ENCODE data around the gene LSM12. TPM values are rescaled to one million over a fixed set of nuclear protein-coding genes. Genes with fewer than 3 reads are reported as not detected.

LSM12 gene
- total RNA-seq: 10 to 100 TPM; 31.4 to 74.8 (median 47.5) TPM

GRCh38 chr17:44066204-44066930 lies at the start of gene LSM12:
LSM12 (minus strand) TSS chr17:44066671; CDS start chr17:44066587, 84 bp downstream.
- 0 to 5% (median 0%) methylated on average over 1 to 23 of the region's 65 CpGs; no CpG with 5 or more reads in 5 of the 10 experiments for WGBS, 10 experiments
- H3K4me1 ChIP-seq (replicated peaks in 1 of 2): peaks cover 14 to 19% of the 10 kb centered on the region in 2 donors
- peak within 1 kb of the TSS; percentile 99 to 100 for H3K27ac ChIP-seq
- H3K4me3 ChIP-seq: peak within 1 kb of the TSS; percentile 87 to 100 (median 98)
- peak; percentile 56 to 72 (median 60) for ATAC-seq (replicated peaks in 6 of 8)
- in situ Hi-C loops (cut with MboI; ENCODE audit: low pct_unique_long_range_greater_than_20kb in 2 of 9, low sequenced_read_pairs in 9 of 9, unreplicated experiment in 9 of 9): no loop called here

- Histone ChIP-seq H3K4me1 (replicated peaks in 1 of 2) (peaks cover 19 to 23% of the 10 kb centered on the region in 2 donors), H3K4me3 (no peak overlapping the region), H3K27ac (no peak overlapping the region)
- ATAC-seq (replicated peaks in 6 of 8): peak in 1 of 8 experiments; percentile 5
- 40 to 76% (median 47%) methylated on average over 1 to 5 of the region's 11 CpGs; no CpG with 5 or more reads in 5 of the 10 experiments for WGBS, 10 experiments
- in situ Hi-C loops (cut with MboI; ENCODE audit: low pct_unique_long_range_greater_than_20kb in 2 of 9, low sequenced_read_pairs in 9 of 9, unreplicated experiment in 9 of 9): no loop called here
Observed at GRCh38 chr17:44115585-44116415, 49.3 kb upstream of the LSM12 start.

- Histone ChIP-seq H3K27ac (no peak overlapping the region), H3K4me3 (no peak overlapping the region), H3K4me1 (replicated peaks in 1 of 2) (peaks cover 23 to 34% of the 10 kb centered on the region in 2 donors)
- WGBS, 10 experiments: 29 to 70% (median 62%) methylated on average over 1 to 3 of the region's 9 CpGs; no CpG with 5 or more reads in 4 of the 10 experiments
- in situ Hi-C loops (cut with MboI; ENCODE audit: low pct_unique_long_range_greater_than_20kb in 2 of 9, low sequenced_read_pairs in 9 of 9, unreplicated experiment in 9 of 9): no loop called here
- ATAC-seq (replicated peaks in 6 of 8): no peak
Observed at GRCh38 chr17:44113868-44114840, 47.7 kb upstream of the LSM12 start.

- no peak overlapping the region for H3K27ac ChIP-seq
- ATAC-seq (replicated peaks in 6 of 8): no peak
- H3K4me1 ChIP-seq (replicated peaks in 1 of 2): peaks cover 29 to 34% of the 10 kb centered on the region in 2 donors
- in situ Hi-C loops (cut with MboI; ENCODE audit: low pct_unique_long_range_greater_than_20kb in 2 of 9, low sequenced_read_pairs in 9 of 9, unreplicated experiment in 9 of 9): no loop called here
- H3K4me3 ChIP-seq: no peak overlapping the region
- 100% methylated on average over 1 of the region's 1 CpG; no CpG with 5 or more reads in 9 of the 10 experiments for WGBS, 10 experiments
Observed at GRCh38 chr17:44113382-44113781, 46.9 kb upstream of the LSM12 start.

GRCh38 chr17:44112284-44113280 lies 46.1 kb upstream of the LSM12 start:
- Histone ChIP-seq H3K4me1 (replicated peaks in 1 of 2) (peaks cover 29 to 34% of the 10 kb centered on the region in 2 donors), H3K27ac (no peak overlapping the region), H3K4me3 (no peak overlapping the region)
- ATAC-seq (replicated peaks in 6 of 8): peak in 2 of 8 experiments; percentile 38 to 43
- 60 to 100% (median 67%) methylated on average over 1 to 2 of the region's 4 CpGs; no CpG with 5 or more reads in 6 of the 10 experiments for WGBS, 10 experiments
- in situ Hi-C loops (cut with MboI; ENCODE audit: low pct_unique_long_range_greater_than_20kb in 2 of 9, low sequenced_read_pairs in 9 of 9, unreplicated experiment in 9 of 9): no loop called here

- Histone ChIP-seq H3K4me1 (replicated peaks in 1 of 2) (peaks cover 29 to 34% of the 10 kb centered on the region in 2 donors), H3K4me3 (no peak overlapping the region), H3K27ac (no peak overlapping the region)
- 85 to 100% (median 100%) methylated on average over 1 to 3 of the region's 3 CpGs; no CpG with 5 or more reads in 5 of the 10 experiments for WGBS, 10 experiments
- ATAC-seq (replicated peaks in 6 of 8): no peak
- in situ Hi-C loops (cut with MboI; ENCODE audit: low pct_unique_long_range_greater_than_20kb in 2 of 9, low sequenced_read_pairs in 9 of 9, unreplicated experiment in 9 of 9): no loop called here
Observed at GRCh38 chr17:44111777-44112176, 45.3 kb upstream of the LSM12 start.

GRCh38 chr17:44110823-44111633 lies 44.6 kb upstream of the LSM12 start:
- Histone ChIP-seq H3K4me1 (replicated peaks in 1 of 2) (peaks cover 29 to 34% of the 10 kb centered on the region in 2 donors), H3K27ac (peak overlapping the region; percentile 26 to 31), H3K4me3 (peak overlapping the region in 3 of 5 donors; percentile 3 to 13 (median 13))
- in situ Hi-C loops (cut with MboI; ENCODE audit: low pct_unique_long_range_greater_than_20kb in 2 of 9, low sequenced_read_pairs in 9 of 9, unreplicated experiment in 9 of 9): no loop called here
- ATAC-seq (replicated peaks in 6 of 8): peak; percentile 87 to 97 (median 90)
- 0 to 20% (median 5%) methylated on average over 1 to 4 of the region's 28 CpGs; no CpG with 5 or more reads in 7 of the 10 experiments for WGBS, 10 experiments

- H3K27ac ChIP-seq: no peak overlapping the region
- WGBS, 10 experiments: 85 to 100% (median 88%) methylated on average over 1 to 6 of the region's 10 CpGs; no CpG with 5 or more reads in 6 of the 10 experiments
- H3K4me3 ChIP-seq: no peak overlapping the region
- in situ Hi-C loops (cut with MboI; ENCODE audit: low pct_unique_long_range_greater_than_20kb in 2 of 9, low sequenced_read_pairs in 9 of 9, unreplicated experiment in 9 of 9): no loop called here
- peaks cover 29 to 34% of the 10 kb centered on the region in 2 donors for H3K4me1 ChIP-seq (replicated peaks in 1 of 2)
- ATAC-seq (replicated peaks in 6 of 8): no peak
Observed at GRCh38 chr17:44110011-44110686, 43.7 kb upstream of the LSM12 start.

- H3K27ac ChIP-seq: peak overlapping the region in 1 of 2 donors; percentile 6
- H3K4me1 ChIP-seq (replicated peaks in 1 of 2): peaks cover 29 to 34% of the 10 kb centered on the region in 2 donors
- no peak overlapping the region for H3K4me3 ChIP-seq
- ATAC-seq (replicated peaks in 6 of 8): no peak
- in situ Hi-C loops (cut with MboI; ENCODE audit: low pct_unique_long_range_greater_than_20kb in 2 of 9, low sequenced_read_pairs in 9 of 9, unreplicated experiment in 9 of 9): no loop called here
- no CpG with 5 or more reads among the region's 4 CpGs for WGBS, 10 experiments
Observed at GRCh38 chr17:44109312-44109630, 42.8 kb upstream of the LSM12 start.

- 0 to 100% (median 69%) methylated on average over 1 to 6 of the region's 16 CpGs; no CpG with 5 or more reads in 1 of the 10 experiments for WGBS, 10 experiments
- Histone ChIP-seq H3K4me1 (replicated peaks in 1 of 2) (peaks cover 29 to 34% of the 10 kb centered on the region in 2 donors), H3K4me3 (no peak overlapping the region), H3K27ac (peak overlapping the region in 1 of 2 donors; percentile 6)
- peak in 7 of 8 experiments; percentile 27 to 56 (median 39) for ATAC-seq (replicated peaks in 6 of 8)
- in situ Hi-C loops (cut with MboI; ENCODE audit: low pct_unique_long_range_greater_than_20kb in 2 of 9, low sequenced_read_pairs in 9 of 9, unreplicated experiment in 9 of 9): no loop called here
Observed at GRCh38 chr17:44108440-44109311, 42.2 kb upstream of the LSM12 start.
